ENCODE measurements around the gene CCDC158. TPM values are rescaled to one million over a fixed set of nuclear protein-coding genes. Genes with fewer than 3 reads are reported as not detected.

CCDC158 gene
- total and polyA plus RNA-seq, 9 donors: 0.02 to 0.23 (median 0.15) TPM; not detected in 3

DNA sequence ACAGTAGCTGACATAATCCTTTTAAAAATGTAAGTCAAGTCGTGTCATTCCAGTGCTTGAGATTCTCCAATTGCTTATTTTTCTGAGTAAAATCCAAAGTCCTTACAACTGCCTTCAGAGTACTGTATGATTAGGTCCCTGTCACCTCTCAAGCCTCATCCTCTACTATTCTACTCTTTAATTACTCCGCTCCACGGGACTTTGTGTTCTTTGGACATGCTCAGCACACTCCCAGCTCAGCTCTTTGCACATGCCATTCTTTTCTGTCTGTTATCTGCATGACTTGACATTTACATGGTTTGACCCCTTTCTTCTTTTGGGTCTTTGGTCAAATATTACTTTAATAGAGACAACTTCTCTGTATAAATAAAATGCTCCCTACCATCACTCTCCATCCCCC is 154.3 kb downstream of the CCDC158 start:
- 68 to 85% (median 79%) methylated on average over 3 of the region's 3 CpGs for WGBS, 3 donors
- Histone ChIP-seq H3K27ac (no peak overlapping the region), H3K36me3 (no peaks in the 10 kb centered on the region), H3K4me1 (ENCODE audit: insufficient read depth) (no peaks in the 10 kb centered on the region), H3K9me3 (no peaks in the 10 kb centered on the region), H3K27me3 (no peaks in the 10 kb centered on the region), H3K4me3 (no peak overlapping the region)
- intact Hi-C loops (cut with DNase I): no loop called here
- no peak for TF ChIP-seq POLR2A (IDR thresholded peaks at IDR 0.05)
- TF ChIP-seq, protein P1, sequence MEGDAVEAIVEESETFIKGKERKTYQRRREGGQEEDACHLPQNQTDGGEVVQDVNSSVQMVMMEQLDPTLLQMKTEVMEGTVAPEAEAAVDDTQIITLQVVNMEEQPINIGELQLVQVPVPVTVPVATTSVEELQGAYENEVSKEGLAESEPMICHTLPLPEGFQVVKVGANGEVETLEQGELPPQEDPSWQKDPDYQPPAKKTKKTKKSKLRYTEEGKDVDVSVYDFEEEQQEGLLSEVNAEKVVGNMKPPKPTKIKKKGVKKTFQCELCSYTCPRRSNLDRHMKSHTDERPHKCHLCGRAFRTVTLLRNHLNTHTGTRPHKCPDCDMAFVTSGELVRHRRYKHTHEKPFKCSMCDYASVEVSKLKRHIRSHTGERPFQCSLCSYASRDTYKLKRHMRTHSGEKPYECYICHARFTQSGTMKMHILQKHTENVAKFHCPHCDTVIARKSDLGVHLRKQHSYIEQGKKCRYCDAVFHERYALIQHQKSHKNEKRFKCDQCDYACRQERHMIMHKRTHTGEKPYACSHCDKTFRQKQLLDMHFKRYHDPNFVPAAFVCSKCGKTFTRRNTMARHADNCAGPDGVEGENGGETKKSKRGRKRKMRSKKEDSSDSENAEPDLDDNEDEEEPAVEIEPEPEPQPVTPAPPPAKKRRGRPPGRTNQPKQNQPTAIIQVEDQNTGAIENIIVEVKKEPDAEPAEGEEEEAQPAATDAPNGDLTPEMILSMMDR (IDR thresholded peaks at IDR 0.05): no peak
- TF ChIP-seq EP300 (IDR thresholded peaks at IDR 0.05): no peak
- DNase-seq: no peak

DNA sequence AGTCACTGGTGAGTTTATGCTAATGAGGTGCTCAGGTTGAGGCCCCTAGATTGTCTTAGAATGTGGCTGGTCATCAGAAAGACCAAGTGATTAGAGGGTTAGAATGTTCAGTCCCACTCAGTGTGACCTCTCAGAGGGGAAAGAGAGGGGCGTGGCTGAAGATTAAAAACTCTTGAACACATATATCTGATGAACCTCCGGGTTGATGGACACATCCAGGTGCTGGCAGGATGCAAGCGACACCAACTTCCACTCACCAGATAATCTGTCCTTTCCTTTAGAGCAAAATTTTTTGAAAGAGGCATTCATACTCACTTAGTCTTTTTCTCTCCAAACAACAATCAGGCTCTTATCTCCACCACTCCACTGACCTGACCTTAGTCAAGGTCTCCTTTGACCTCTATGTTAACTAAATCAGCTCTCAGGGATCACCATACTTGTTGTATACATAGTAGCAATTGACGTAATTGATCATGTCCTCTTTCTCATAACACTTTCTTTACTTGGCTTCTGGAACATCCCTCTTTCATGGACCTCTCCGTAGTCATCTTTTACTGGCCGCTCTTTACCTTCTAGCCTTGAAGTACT is 155.2 kb downstream of the CCDC158 start:
- intact Hi-C loops (cut with DNase I): no loop called here
- Histone ChIP-seq H3K27ac (no peak overlapping the region), H3K36me3 (no peaks in the 10 kb centered on the region), H3K4me3 (no peak overlapping the region), H3K4me1 (ENCODE audit: insufficient read depth) (no peaks in the 10 kb centered on the region), H3K9me3 (no peaks in the 10 kb centered on the region), H3K27me3 (no peaks in the 10 kb centered on the region)
- TF ChIP-seq POLR2A (IDR thresholded peaks at IDR 0.05) (no peak), EP300 (IDR thresholded peaks at IDR 0.05) (no peak)
- TF ChIP-seq, protein P1 (IDR thresholded peaks at IDR 0.05): no peak
- DNase-seq: no peak
- WGBS, 3 donors: 85 to 90% (median 86%) methylated on average over 6 of the region's 6 CpGs

Small RNA genes lying within 50 kb of the gene (small RNA-seq; reads per million reads assigned to genes)
- gene RF00278 (not detected), gene RNU6-1000P (not detected)

Other genes starting within 250 kb of the CCDC158 start
- 100 to 1,000 TPM in 6 of 7 donors, 10 to 100 TPM in 1; 98.8 to 163 (median 132) TPM for gene SCARB2, start 207.3 kb downstream of the CCDC158 start, total RNA-seq
- 100 to 1,000 TPM in 1 of 2 donors, 10 to 100 TPM in 1; 83.1 to 239 TPM for gene SCARB2, start 207.3 kb downstream of the CCDC158 start, polyA plus RNA-seq
- gene FAM47E, start 169.4 kb downstream of the CCDC158 start, total RNA-seq: 1 to 10 TPM in 5 of 7 donors, under 1 TPM in 2; 0.08 to 8.2 (median 2.3) TPM
- gene FAM47E, start 169.4 kb downstream of the CCDC158 start, polyA plus RNA-seq: 1 to 10 TPM in 1 of 2 donors, under 1 TPM in 1; 0.36 to 1.1 TPM
- gene STBD1, start 114.4 kb downstream of the CCDC158 start, total RNA-seq: 1 to 10 TPM; 2.1 to 7.0 (median 4.6) TPM
- gene STBD1, start 114.4 kb downstream of the CCDC158 start, polyA plus RNA-seq: 1 to 10 TPM; 3.3 to 4.2 TPM
- 10 to 100 TPM in 2 of 7 donors, 1 to 10 TPM in 5; 1.1 to 70.1 (median 5.7) TPM for gene SHROOM3, start 14.1 kb upstream of the CCDC158 start, total RNA-seq
- gene SHROOM3, start 14.1 kb upstream of the CCDC158 start, polyA plus RNA-seq: 1 to 10 TPM in 1 of 2 donors, under 1 TPM in 1; 0.80 to 1.9 TPM

All from ovary (tissue), 9 donors.